Measurements from ENCODE around the gene KIF26B. TPM values are rescaled to one million over a fixed set of nuclear protein-coding genes. Genes with fewer than 3 reads are reported as not detected.
"Not testable (repeated sequence)": the region's sequence is repeated elsewhere in the genome, so short reads cannot be mapped to it uniquely, and the experiment has no call there.

Gene KIF26B
- total RNA-seq, 2 donors from 2014 or later, result not detected

DNA sequence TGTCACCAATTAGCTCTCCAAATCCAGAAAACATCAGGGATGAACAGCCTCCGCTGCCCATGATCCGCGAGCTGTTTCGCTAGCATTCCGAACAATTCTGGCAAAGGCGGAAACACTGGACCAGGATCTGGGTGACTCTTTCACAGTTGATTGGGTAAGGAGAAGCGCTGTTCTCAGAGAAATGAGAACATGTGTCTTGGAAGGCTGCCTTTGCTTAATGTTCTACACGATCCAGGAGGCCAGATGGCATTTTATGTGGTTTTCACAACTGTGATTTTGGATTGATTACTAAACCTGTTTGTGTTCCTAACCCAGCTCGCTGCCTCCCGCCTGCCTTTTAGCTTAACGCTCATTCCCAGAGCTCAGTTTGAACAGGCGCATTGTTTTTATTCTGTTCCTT, 144.0 kb downstream of the KIF26B start:
- H3K4me1 Mint-ChIP-seq, result no peaks in the 10 kb centered on the region
- no peak overlapping the region for H3K27ac Mint-ChIP-seq
- no peaks in the 10 kb centered on the region for H3K36me3 Mint-ChIP-seq (ENCODE audit: low read depth)
- no peak overlapping the region for H3K4me3 Mint-ChIP-seq
- no peak for ATAC-seq (replicated peaks)
- peaks cover 19% of the 10 kb centered on the region for H3K27me3 Mint-ChIP-seq
- H3K9me3 Mint-ChIP-seq, result no peaks in the 10 kb centered on the region

DNA sequence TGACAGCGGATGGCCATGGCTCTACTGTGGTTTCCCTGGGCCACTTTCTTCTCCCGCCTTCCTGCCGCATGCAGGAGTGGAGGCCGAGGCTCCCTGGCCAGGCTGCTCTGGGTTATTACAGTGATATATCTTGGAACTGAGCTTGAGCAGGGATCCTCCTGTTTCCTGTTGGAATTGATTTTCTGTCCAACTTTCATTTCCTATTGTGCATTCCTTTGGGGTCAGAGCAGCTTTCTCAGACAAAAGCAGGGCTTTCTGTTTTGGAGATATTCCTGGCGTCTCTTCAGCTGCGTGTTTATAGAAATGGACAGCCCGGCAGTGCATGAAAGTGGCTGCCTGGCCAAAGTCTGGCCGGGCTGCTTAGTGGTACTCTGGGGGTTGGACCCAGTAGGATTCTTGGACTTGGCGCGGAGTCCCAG, 146.4 kb downstream of the KIF26B start:
- Mint-ChIP-seq H3K4me1 (no peaks in the 10 kb centered on the region), H3K9me3 (no peaks in the 10 kb centered on the region), H3K27ac (no peak overlapping the region), H3K4me3 (no peak overlapping the region), H3K27me3 (peaks cover 24% of the 10 kb centered on the region), H3K36me3 (ENCODE audit: low read depth) (no peaks in the 10 kb centered on the region)
- no peak for ATAC-seq (replicated peaks)

DNA sequence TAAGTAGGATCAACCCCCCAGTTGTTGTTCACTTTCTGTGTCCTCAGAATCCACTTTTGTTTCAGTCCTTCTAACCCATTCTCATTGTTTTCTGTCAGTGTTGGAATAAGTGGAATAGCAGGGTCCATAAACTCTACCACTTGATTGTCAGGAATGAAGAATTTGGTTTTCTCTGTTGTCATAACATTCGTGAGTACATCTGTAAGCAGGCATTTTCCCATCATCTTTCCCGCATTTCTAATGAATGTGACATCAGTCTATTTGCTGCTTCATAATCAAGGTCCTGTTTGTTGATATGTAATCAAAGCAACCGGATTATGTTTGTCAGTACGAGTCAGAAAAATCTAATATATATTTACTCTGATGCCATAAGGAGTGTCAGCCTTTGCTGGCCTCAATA, 147.1 kb downstream of the KIF26B start:
- Mint-ChIP-seq H3K27me3 (peaks cover 21% of the 10 kb centered on the region), H3K27ac (no peak overlapping the region), H3K4me3 (no peak overlapping the region), H3K36me3 (ENCODE audit: low read depth) (no peaks in the 10 kb centered on the region), H3K9me3 (no peaks in the 10 kb centered on the region), H3K4me1 (no peaks in the 10 kb centered on the region)
- no peak for ATAC-seq (replicated peaks)

DNA sequence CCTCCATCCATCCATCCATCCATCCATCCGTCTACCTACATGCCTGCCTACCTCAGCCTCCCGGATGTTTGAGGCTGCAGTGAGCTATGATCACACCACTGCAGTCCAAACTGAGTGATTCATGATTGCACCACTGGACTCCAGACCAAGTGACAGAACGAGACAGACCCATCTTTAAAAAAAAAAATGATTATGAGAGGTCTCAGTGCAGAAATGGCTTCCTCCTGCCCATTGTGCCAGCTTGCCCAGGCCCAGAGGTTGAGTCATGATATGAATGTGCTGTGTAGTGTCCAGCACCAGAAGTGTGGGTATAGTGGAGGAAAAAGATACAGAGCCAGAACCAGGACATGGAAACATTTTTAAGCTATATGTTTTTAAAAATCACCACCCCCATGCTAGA, 149.9 kb downstream of the KIF26B start:
- H3K4me3 Mint-ChIP-seq, result no peak overlapping the region
- no peak overlapping the region for H3K27ac Mint-ChIP-seq
- no peaks in the 10 kb centered on the region for H3K9me3 Mint-ChIP-seq
- H3K36me3 Mint-ChIP-seq (ENCODE audit: low read depth), result no peaks in the 10 kb centered on the region
- peaks cover 17% of the 10 kb centered on the region for H3K27me3 Mint-ChIP-seq
- no peak for ATAC-seq (replicated peaks)
- no peaks in the 10 kb centered on the region for H3K4me1 Mint-ChIP-seq

DNA sequence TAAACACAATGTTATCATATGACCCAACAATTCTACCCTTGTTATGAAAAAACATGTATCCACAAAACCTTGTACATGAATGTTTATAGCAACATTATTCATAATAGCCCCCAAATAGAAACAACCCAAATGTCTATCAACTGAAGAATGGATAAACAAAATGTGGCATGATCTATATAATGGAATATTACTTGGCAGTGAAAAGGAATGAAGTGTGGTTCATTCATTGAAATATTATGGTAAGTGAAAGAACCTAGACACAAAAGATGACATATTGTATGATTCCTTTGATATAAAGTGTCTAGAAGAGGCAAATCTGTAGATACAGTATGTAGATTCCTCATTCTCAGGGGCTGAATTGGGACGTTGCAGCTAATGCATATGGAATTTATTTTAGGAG, 151.2 kb downstream of the KIF26B start:
- Mint-ChIP-seq H3K27me3 (peaks cover 16% of the 10 kb centered on the region), H3K27ac (no peak overlapping the region), H3K4me3 (no peak overlapping the region), H3K9me3 (no peaks in the 10 kb centered on the region), H3K4me1 (peaks cover 8% of the 10 kb centered on the region), H3K36me3 (ENCODE audit: low read depth) (no peaks in the 10 kb centered on the region)
- ATAC-seq (replicated peaks), result no peak

DNA sequence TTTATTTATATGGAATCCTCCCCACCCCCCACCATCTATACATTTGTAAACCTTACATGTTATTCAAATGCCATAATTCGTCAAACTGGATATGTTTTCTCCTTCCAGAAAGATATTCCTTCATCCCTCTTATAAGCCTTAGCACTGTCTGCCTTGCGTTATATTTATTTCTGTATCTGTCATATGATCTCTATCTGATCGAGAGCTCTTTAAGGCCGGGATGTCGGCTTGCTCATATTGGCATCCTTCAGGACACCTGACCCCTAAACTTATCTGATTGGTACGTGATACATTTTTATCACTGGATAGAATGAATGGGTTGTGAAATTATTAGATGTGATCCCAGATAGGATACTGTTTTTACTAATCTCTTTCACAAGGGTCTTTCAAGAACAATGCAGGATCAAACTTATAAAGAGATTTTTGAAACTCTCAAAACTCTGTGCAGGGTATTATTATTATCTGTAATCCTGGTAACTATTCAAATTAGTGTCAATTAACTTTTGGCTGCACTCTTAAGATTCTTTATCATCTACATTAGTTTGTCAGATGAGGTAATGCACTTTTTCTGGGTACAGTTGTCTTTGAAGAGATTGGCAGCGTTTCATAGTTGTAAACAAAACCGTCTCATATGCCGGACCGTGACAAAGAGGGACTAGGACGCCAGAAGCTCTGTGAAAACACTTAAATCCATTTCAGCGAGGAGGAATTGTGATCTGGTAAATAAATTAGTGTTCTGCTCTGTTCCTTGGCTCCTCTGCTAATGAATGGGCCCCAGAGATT, 152.0 kb downstream of the KIF26B start:
- no peaks in the 10 kb centered on the region for H3K36me3 Mint-ChIP-seq (ENCODE audit: low read depth)
- H3K4me3 Mint-ChIP-seq, result no peak overlapping the region
- peaks cover 13% of the 10 kb centered on the region for H3K27me3 Mint-ChIP-seq
- H3K9me3 Mint-ChIP-seq, result no peaks in the 10 kb centered on the region
- H3K4me1 Mint-ChIP-seq, result peaks cover 11% of the 10 kb centered on the region
- no peak overlapping the region for H3K27ac Mint-ChIP-seq
- no peak for ATAC-seq (replicated peaks)

DNA sequence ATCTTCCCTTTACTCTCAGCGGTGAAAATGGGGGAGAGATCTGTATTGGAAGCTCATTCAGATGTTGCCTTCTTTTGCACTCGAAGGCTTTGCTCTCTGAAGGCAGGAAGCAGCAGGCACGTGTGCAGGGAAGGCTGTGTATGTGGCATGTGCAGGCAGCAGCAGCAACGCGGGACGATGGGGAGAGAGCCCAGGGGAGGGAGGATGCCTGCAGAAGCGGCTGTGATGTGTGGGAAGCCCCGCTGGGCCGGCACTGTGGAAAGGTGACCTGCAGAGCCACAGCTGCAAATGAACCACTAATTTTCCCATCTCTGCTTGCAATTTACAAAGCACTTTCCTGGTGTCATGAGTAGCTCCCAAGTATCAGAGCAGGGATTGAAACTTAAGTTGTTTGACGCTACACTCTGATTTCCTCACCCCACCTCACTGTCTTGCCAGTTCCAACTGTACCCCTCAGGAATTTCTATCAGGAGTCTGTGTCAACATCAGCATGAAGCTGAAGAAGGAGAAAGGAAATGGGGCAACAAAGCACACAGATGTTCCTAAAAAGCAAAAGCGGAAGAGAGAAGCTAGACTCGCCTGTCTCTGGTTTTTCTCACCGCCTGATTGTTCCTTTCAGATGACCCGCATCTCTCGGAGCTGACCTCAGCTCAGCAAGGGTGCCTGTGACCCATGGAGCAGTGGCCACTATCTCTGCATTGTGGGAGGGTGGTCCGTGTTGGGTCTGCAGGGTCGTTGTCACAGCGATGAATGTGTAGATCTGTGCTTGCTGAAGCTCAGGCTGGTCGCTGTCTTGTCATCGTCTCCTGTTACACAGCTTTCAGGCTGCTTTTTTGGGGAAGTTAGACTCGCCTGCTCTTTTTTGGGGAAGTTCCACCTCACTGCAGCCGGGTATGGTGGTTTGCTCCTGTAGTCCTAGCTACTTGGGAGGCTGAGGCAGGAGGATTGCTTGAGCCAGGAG, 156.1 kb downstream of the KIF26B start:
- Mint-ChIP-seq H3K4me1 (peaks cover 11% of the 10 kb centered on the region), H3K27me3 (peaks cover 7% of the 10 kb centered on the region), H3K36me3 (ENCODE audit: low read depth) (no peaks in the 10 kb centered on the region), H3K4me3 (peak overlapping the region; percentile 63), H3K27ac (no peak overlapping the region), H3K9me3 (no peaks in the 10 kb centered on the region)
- ATAC-seq (replicated peaks), result no peak

DNA sequence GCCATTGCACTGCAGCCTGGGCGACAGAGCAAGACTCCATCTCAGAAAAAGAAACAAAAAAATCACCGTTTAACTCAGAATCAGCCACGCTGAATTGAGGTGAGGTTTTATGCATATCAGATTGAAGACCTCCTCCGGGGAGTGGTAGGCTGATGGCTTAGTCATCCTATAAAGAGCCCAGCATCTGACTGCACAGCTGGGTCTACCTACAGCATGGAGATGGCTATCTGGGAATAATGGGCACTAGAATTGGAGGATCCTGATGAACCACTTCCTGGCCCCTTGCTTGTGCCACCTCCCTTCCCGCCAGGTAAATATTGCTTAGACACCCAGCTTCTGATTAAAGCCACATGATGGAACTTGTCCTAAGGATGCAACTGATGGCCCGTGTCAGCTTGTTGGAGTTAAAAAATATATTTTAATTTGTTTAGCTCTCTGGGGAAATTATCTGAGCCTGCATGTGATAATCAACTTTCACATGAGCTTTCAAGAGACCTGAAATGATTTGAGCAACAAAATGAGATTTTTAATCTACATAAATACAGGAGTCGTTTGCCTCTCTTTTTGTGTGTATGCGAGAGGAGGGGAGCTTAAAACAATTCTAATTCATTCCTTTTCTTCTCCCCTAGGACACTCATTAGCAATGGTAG, 157.2 kb downstream of the KIF26B start:
- Mint-ChIP-seq H3K36me3 (ENCODE audit: low read depth) (no peaks in the 10 kb centered on the region), H3K4me1 (peaks cover 11% of the 10 kb centered on the region), H3K27me3 (peaks cover 7% of the 10 kb centered on the region), H3K4me3 (no peak overlapping the region), H3K9me3 (no peaks in the 10 kb centered on the region), H3K27ac (no peak overlapping the region)
- ATAC-seq (replicated peaks), result no peak

DNA sequence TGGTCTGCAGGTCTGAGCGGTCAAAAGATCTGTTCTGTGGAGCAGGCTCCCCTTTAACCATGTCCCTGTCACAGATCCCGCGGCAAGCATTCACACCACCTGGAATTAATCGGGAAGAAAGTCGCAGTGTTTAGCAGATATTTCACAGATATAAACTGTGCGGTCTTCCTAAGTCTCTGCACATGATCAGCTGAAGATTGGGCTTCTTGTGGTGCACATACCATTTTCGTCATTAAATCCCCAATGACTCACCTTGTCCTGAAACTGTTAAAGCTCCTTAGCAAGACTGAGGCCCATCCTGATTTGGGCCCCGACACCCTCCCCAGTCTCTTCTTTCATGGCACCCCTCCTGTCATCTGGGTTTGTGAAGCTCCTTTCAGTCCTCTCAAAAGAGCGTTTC, 158.8 kb downstream of the KIF26B start:
- no peaks in the 10 kb centered on the region for H3K9me3 Mint-ChIP-seq
- peaks cover 7% of the 10 kb centered on the region for H3K27me3 Mint-ChIP-seq
- no peak overlapping the region for H3K27ac Mint-ChIP-seq
- no peaks in the 10 kb centered on the region for H3K36me3 Mint-ChIP-seq (ENCODE audit: low read depth)
- H3K4me1 Mint-ChIP-seq, result peaks cover 11% of the 10 kb centered on the region
- no peak for ATAC-seq (replicated peaks)
- no peak overlapping the region for H3K4me3 Mint-ChIP-seq

DNA sequence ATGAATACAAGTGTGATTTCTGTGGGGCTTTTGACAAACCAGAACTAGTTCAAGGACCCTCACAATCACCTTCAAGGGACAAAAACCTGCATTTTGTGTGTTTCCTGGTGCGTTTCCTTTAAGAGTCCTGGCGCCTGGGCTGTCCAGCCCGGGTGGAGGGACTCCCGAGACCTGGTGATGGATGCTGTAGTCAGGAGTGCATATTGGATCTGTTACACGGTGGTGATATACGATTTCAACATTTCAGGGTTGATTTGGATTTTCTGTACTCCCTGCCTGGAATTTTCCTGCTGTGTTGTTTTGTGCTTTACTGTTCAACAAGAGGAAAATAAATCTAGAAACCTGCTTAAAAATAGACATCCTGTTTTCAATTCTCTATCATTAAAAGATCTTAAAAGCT, 162.0 kb downstream of the KIF26B start:
- Mint-ChIP-seq H3K9me3 (no peaks in the 10 kb centered on the region), H3K4me3 (no peak overlapping the region), H3K36me3 (ENCODE audit: low read depth) (no peaks in the 10 kb centered on the region), H3K27me3 (peaks cover 4% of the 10 kb centered on the region), H3K27ac (no peak overlapping the region), H3K4me1 (no peaks in the 10 kb centered on the region)
- ATAC-seq (replicated peaks), result no peak

DNA sequence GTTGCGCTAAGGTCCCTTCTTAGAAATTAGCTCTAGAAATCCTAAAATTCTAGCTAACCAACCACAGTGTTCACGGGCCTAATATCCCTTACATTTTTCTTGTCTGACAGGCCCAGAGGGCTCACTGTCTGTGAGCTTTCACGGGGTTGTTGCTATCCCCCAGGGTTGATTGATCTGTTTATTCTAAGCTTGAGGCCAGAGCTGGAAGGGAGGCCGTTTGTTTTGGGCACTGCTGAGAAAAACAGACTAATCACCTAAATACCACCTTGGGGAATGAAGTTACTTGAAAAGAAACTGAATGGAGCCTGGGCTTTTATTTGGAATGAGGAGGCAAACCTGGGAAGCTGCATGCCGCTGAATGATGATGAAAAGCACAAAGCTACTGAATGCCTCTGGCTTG, 162.4 kb downstream of the KIF26B start:
- H3K27ac Mint-ChIP-seq, result no peak overlapping the region
- H3K9me3 Mint-ChIP-seq, result no peaks in the 10 kb centered on the region
- ATAC-seq (replicated peaks), result no peak
- H3K4me3 Mint-ChIP-seq, result no peak overlapping the region
- H3K4me1 Mint-ChIP-seq, result no peaks in the 10 kb centered on the region
- H3K27me3 Mint-ChIP-seq, result peaks cover 4% of the 10 kb centered on the region
- no peaks in the 10 kb centered on the region for H3K36me3 Mint-ChIP-seq (ENCODE audit: low read depth)

DNA sequence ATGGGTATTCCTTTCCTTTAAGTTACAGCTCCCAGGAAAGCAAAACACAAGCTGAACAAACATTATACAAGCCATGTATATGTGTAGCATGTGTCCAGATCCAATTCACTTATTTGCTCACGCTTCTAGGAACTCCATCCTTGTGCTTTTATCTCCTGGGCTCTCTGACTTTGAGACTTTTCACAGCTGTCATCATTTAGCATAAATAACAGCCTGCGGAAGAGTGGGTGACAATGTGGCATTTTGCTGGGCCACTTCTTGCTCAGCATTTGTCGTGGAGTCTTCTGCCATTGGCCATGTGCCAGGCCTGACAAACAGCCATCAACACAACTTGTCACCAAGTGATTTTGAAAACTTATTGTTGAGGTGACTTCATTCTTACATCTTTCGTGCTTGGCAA, 164.3 kb downstream of the KIF26B start:
- ATAC-seq (replicated peaks), result no peak
- Mint-ChIP-seq H3K27ac (no peak overlapping the region), H3K27me3 (no peaks in the 10 kb centered on the region), H3K9me3 (no peaks in the 10 kb centered on the region), H3K4me3 (no peak overlapping the region), H3K4me1 (no peaks in the 10 kb centered on the region), H3K36me3 (ENCODE audit: low read depth) (no peaks in the 10 kb centered on the region)

DNA sequence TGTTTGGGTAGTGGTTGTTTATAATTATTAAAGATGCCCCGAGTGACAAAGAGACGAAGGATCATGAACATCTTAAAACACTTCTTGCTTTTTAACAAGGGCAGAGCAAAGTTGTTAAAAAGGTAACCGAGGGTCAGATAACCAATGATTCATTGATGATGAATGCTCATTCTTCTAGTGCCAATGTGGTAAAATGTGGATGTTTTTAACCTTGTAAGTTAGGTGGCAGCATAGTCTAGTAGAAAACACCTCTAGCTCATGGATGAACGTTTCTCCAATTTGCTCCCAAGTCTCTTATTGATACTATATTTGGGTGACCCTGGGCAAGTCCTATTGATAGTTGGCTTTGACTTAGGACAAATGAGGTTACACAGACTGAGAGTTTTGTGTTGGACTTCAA, 167.9 kb downstream of the KIF26B start:
- Mint-ChIP-seq H3K36me3 (ENCODE audit: low read depth) (no peaks in the 10 kb centered on the region), H3K4me1 (no peaks in the 10 kb centered on the region), H3K27me3 (peaks cover under 1% of the 10 kb centered on the region), H3K4me3 (no peak overlapping the region), H3K9me3 (no peaks in the 10 kb centered on the region), H3K27ac (no peak overlapping the region)
- ATAC-seq (replicated peaks), result no peak

DNA sequence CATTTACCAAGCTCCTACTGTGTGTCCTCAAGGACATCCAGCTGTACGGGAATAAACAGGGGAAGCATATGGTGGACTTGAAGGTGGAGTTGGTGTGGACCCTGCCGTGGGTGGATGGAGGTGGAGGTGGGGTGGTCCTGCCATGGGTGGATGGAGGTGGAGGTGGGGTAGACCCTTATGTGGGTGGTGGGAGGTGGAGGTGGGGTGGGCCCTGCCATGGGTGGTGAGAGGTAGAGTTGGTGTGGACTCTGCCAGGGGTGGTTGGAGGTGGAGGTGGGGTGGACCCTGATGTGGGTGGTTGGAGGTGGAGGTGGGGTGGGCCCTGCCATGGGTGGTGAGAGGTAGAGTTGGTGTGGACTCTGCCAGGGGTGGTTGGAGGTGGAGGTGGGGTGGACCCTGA, 169.0 kb downstream of the KIF26B start:
- not testable (repeated sequence) for H3K4me3 Mint-ChIP-seq; H3K9me3 Mint-ChIP-seq; H3K27me3 Mint-ChIP-seq; ATAC-seq (replicated peaks); H3K27ac Mint-ChIP-seq; H3K36me3 Mint-ChIP-seq (ENCODE audit: low read depth); H3K4me1 Mint-ChIP-seq

Data from activated T-helper 17 cell treated with anti-CD3 and anti-CD28 coated beads, Interleukin-2, amount 50 U/mL, for 72 hours (primary cell).